Neural progenitor cell (in vitro differentiated cells): ENCODE data around the gene RAP1A. TPM values are rescaled to one million over a fixed set of nuclear protein-coding genes. Genes with fewer than 3 reads are reported as not detected.

ENCODE experiments used
- DNase-seq: peaks from one replicate; pipeline ENCODE4 v3.0.0-alpha.2; 2016; ENCODE audit warnings: low spot score
- H2AFZ ChIP-seq: fragments of 200-600 bp; sonication (generic); replicated peaks from 2 replicates; pipeline ENCODE4 v1.6.1; 2016; ENCODE audit warnings: antibody characterized with exemption
- H3F3A ChIP-seq: fragments of 200-600 bp; sonication (generic); 2 replicates; pipeline ENCODE4 v1.6.1; 2016; ENCODE audit warnings: antibody characterized with exemption, low read depth
- H3K27ac ChIP-seq: fragments of 200-600 bp; sonication (generic); 2 replicates; pipeline ENCODE4 v1.5.1; 2016; ENCODE audit warnings: mild to moderate bottlenecking
- H3K27me3 ChIP-seq: fragments of 200-600 bp; sonication (generic); 2 replicates; pipeline ENCODE4 v1.6.1; 2016; ENCODE audit warnings: mild to moderate bottlenecking, moderate library complexity
- H3K36me3 ChIP-seq: fragments of 200-600 bp; sonication (generic); 2 replicates; pipeline ENCODE4 v1.5.1; 2016
- H3K4me1 ChIP-seq: fragments of 200-600 bp; sonication (generic); 2 replicates; pipeline ENCODE4 v1.6.1; 2016; ENCODE audit warnings: mixed run types
- H3K4me2 ChIP-seq: fragments of 200-600 bp; sonication (generic); 2 replicates; pipeline ENCODE4 v1.6.1; 2016
- H3K4me3 ChIP-seq: fragments of 200-600 bp; sonication (generic); 2 replicates; pipeline ENCODE4 v1.5.1; 2016
- H3K79me2 ChIP-seq: fragments of 200-600 bp; sonication (generic); 2 replicates; pipeline ENCODE4 v1.6.1; 2016; ENCODE audit warnings: low read depth
- H3K9ac ChIP-seq: fragments of 200-600 bp; sonication (generic); 2 replicates; pipeline ENCODE4 v1.6.1; 2016
- H3K9me3 ChIP-seq: fragments of 200-600 bp; sonication (generic); 2 replicates; pipeline ENCODE4 v1.5.1; 2016; ENCODE audit warnings: low read depth
- H4K20me1 ChIP-seq: fragments of 200-600 bp; sonication (generic); 2 replicates; pipeline ENCODE4 v1.6.1; 2016; ENCODE audit warnings: low read depth
- H3K27ac Mint-ChIP-seq: 3 replicates; pipeline ENCODE4 v1.8.0; 2021; ENCODE audit warnings: mixed read lengths
- H3K27me3 Mint-ChIP-seq: 2 replicates; pipeline ENCODE4 v1.8.0; 2022; ENCODE audit warnings: low read depth, mild to moderate bottlenecking, inconsistent platforms, moderate library complexity, mixed read lengths; ENCODE audit not compliant: insufficient read depth
- H3K36me3 Mint-ChIP-seq: 3 replicates; pipeline ENCODE4 v1.8.0; 2021; ENCODE audit warnings: mixed read lengths
- H3K4me1 Mint-ChIP-seq: 3 replicates; pipeline ENCODE4 v1.8.0; 2021; ENCODE audit warnings: mixed read lengths
- H3K4me3 Mint-ChIP-seq: 3 replicates; pipeline ENCODE4 v1.8.0; 2021; ENCODE audit warnings: mild to moderate bottlenecking, moderate library complexity, mixed read lengths
- H3K9me3 Mint-ChIP-seq: 3 replicates; pipeline ENCODE4 v1.8.0; 2020; ENCODE audit warnings: mixed read lengths
- EZH2 ChIP-seq: fragments of 200-600 bp; sonication (generic); IDR thresholded peaks from 2 replicates; pipeline ENCODE4 v1.6.1; 2017; ENCODE audit warnings: antibody characterized with exemption, mild to moderate bottlenecking, moderate library complexity
- EZH2phosphoT487 ChIP-seq: fragments of 200-600 bp; sonication (generic); IDR thresholded peaks from 2 replicates; pipeline ENCODE4 v1.6.1; 2017; ENCODE audit warnings: antibody characterized with exemption
- total RNA-seq: library from RNA; depleted of rRNA; stranded (reverse); fragments of >200 nt; gene quantifications from 2 replicates; pipeline ENCODE4 v1.2.3, GENCODE V29; 2015; ENCODE audit warnings: low replicate concordance
- TF ChIP-seq, protein P1 (sequence below): fragments of 200-600 bp; sonication (generic); IDR thresholded peaks from 2 replicates; pipeline ENCODE4 v1.5.1; 2017; ENCODE audit warnings: antibody characterized with exemption, mild to moderate bottlenecking

RAP1A gene
- total RNA-seq, 1 donor from 2014 or later: 27.5 TPM

DNA sequence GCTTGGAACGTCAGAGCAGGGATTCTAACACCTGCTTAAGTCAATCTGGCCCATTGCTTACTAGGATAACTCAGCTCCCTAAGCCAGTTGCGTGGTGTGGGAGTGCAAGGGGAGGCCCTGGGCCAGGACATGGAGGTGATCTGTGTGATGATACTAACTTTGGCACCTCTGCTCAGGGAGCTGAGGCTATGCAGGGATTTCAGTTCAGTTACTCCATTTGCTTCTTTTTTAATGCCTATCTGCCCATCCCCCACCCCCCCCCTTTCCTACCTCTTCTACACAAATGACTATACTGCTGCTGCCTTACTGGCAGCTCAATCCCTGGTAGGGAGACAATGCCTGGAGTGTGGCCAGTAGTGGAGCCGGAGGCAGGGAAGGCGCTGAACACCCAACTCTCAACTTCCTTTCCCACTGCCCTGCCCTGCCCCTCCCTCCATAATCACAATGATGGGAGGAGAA is 100.1 kb downstream of the RAP1A start:
- H3K36me3 Mint-ChIP-seq: peaks cover 4% of the 10 kb centered on the region
- H3K27me3 ChIP-seq: no peaks in the 10 kb centered on the region
- H4K20me1 ChIP-seq: no peaks in the 10 kb centered on the region
- no peak overlapping the region for H3K4me2 ChIP-seq
- H3K27me3 Mint-ChIP-seq: peaks cover 4% of the 10 kb centered on the region
- no peak overlapping the region for H3K4me3 Mint-ChIP-seq
- H3K27ac ChIP-seq: no peak overlapping the region
- no peak overlapping the region for H3K4me3 ChIP-seq
- no peak overlapping the region for H3K27ac Mint-ChIP-seq
- peaks cover 3% of the 10 kb centered on the region for H3K4me1 ChIP-seq
- no peaks in the 10 kb centered on the region for H3K9me3 Mint-ChIP-seq
- no peaks in the 10 kb centered on the region for H3K36me3 ChIP-seq
- TF ChIP-seq, protein P1, sequence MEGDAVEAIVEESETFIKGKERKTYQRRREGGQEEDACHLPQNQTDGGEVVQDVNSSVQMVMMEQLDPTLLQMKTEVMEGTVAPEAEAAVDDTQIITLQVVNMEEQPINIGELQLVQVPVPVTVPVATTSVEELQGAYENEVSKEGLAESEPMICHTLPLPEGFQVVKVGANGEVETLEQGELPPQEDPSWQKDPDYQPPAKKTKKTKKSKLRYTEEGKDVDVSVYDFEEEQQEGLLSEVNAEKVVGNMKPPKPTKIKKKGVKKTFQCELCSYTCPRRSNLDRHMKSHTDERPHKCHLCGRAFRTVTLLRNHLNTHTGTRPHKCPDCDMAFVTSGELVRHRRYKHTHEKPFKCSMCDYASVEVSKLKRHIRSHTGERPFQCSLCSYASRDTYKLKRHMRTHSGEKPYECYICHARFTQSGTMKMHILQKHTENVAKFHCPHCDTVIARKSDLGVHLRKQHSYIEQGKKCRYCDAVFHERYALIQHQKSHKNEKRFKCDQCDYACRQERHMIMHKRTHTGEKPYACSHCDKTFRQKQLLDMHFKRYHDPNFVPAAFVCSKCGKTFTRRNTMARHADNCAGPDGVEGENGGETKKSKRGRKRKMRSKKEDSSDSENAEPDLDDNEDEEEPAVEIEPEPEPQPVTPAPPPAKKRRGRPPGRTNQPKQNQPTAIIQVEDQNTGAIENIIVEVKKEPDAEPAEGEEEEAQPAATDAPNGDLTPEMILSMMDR: no peak
- TF ChIP-seq EZH2phosphoT487 (no peak), EZH2 (no peak)
- peaks cover 4% of the 10 kb centered on the region for H3F3A ChIP-seq
- H3K9me3 ChIP-seq: no peaks in the 10 kb centered on the region
- H3K9ac ChIP-seq: no peak overlapping the region
- no peaks in the 10 kb centered on the region for H3K79me2 ChIP-seq
- no peak for DNase-seq
- no peak overlapping the region for H2AFZ ChIP-seq
- H3K4me1 Mint-ChIP-seq: peaks cover 3% of the 10 kb centered on the region

DNA sequence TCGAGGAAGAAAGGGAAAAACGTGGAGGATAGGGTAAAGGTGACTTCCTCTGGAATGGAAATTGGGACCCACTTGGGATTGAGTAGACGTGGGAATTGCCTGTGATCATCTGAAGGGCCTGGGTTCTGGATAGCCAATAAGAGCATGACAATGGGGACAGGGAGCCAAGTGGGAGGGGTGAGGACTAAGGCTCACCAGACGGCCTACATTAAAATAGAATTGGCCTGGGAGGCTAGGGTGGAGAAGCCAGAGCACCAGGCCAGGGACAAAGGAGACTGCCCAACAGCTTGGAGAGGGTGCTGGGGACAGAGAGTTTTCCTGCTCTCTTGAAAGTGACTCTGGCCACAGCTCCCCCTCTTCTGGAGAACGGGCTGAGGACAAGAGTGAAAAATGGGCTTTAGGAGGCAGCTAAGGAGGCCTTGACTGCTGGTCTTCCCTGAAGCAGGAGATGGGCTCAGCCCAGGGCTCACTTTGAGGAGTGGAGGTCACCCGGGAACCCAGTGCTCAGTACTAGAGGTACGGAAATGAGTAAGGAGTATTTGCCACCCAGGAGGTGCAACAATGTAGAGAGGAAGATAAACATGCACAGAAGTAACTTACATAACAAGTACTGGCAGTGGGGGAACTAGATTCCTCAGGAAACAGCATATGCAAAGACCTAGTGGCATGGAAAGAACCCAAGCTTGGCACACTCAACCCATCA is 100.8 kb downstream of the RAP1A start:
- Histone ChIP-seq H3K4me3 (no peak overlapping the region), H2AFZ (no peak overlapping the region), H3K9ac (no peak overlapping the region), H3K79me2 (no peaks in the 10 kb centered on the region), H3K27ac (no peak overlapping the region), H3K9me3 (no peaks in the 10 kb centered on the region), H3K4me1 (peaks cover 10% of the 10 kb centered on the region), H3K27me3 (no peaks in the 10 kb centered on the region), H3K36me3 (no peaks in the 10 kb centered on the region), H3K4me2 (no peak overlapping the region), H3F3A (peaks cover 10% of the 10 kb centered on the region), H4K20me1 (peaks cover 3% of the 10 kb centered on the region)
- H3K27ac Mint-ChIP-seq: no peak overlapping the region
- TF ChIP-seq EZH2phosphoT487: no peak
- no peak for TF ChIP-seq EZH2
- TF ChIP-seq, protein P1: no peak
- H3K4me1 Mint-ChIP-seq: peaks cover 10% of the 10 kb centered on the region
- no peak for DNase-seq
- no peak overlapping the region for H3K4me3 Mint-ChIP-seq
- peaks cover 7% of the 10 kb centered on the region for H3K27me3 Mint-ChIP-seq
- H3K9me3 Mint-ChIP-seq: no peaks in the 10 kb centered on the region
- peaks cover 4% of the 10 kb centered on the region for H3K36me3 Mint-ChIP-seq

DNA sequence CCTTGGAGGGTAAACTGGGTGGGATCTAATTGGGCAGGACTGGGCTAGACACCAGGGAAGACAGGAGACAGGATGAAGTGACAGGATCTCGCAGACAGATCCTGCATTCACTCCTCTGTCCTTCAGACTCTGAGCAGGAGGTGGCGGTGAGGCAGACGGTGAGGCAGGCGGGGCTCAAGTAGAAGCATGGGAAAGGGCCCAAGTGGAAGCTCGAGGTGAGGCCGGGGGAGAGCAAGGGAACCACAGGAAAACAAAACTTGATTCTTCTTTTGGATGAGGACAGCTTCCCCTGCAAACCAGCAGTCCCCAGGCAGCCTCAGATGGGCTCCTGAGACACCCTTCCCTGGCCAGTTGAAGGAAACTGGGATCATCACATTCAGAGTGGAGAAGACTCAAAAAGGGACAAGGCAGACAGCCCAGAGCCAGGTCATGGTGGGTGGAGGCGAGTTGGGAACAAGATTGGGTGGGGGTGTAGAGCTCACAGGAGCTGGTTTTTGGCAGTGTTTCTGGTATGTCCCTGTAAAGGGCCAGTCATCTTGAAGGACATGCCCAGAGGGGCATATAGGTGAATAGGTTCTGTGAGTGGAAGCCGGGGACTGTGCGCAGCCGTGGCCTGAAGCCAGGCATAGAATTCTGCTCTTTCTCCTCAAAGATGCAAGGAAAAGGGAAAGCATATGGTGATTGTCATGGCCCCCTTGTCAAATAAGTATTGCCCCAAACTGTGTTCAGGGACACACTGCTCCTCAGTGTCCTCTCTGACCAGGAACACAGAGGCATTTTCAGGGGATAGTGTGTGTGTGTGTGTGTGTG is 101.6 kb downstream of the RAP1A start:
- Histone ChIP-seq H2AFZ (no peak overlapping the region), H3F3A (peaks cover 18% of the 10 kb centered on the region), H3K4me3 (no peak overlapping the region), H3K9me3 (no peaks in the 10 kb centered on the region), H3K9ac (no peak overlapping the region), H3K36me3 (no peaks in the 10 kb centered on the region), H3K27ac (no peak overlapping the region), H3K4me1 (peaks cover 15% of the 10 kb centered on the region), H3K27me3 (no peaks in the 10 kb centered on the region), H3K79me2 (no peaks in the 10 kb centered on the region), H3K4me2 (no peak overlapping the region), H4K20me1 (peaks cover 7% of the 10 kb centered on the region)
- peaks cover 7% of the 10 kb centered on the region for H3K27me3 Mint-ChIP-seq
- TF ChIP-seq EZH2phosphoT487: no peak
- no peak for TF ChIP-seq EZH2
- TF ChIP-seq, protein P1: no peak
- peak overlapping the region; percentile 8 for H3K27ac Mint-ChIP-seq
- H3K4me1 Mint-ChIP-seq: peaks cover 12% of the 10 kb centered on the region
- no peak overlapping the region for H3K4me3 Mint-ChIP-seq
- DNase-seq: no peak
- H3K36me3 Mint-ChIP-seq: peaks cover 4% of the 10 kb centered on the region
- no peaks in the 10 kb centered on the region for H3K9me3 Mint-ChIP-seq
